Lower leg skin (tissue), 4 donors: ENCODE results near the gene BMF. TPM values are rescaled to one million over a fixed set of nuclear protein-coding genes. Genes with fewer than 3 reads are reported as not detected.

Experiments
- DNase-seq, 2 donors: peaks; one replicate each; pipeline ENCODE4 v3.0.0-alpha.2; 2019; ENCODE audit warnings: low spot score in 2 of 2
- H3K4me3 ChIP-seq: fragments of 200-600 bp; sonication (generic); 2 replicates; pipeline ENCODE4 v1.5.1; 2017; ENCODE audit warnings: mild to moderate bottlenecking, low read depth; ENCODE audit not compliant: poor library complexity, severe bottlenecking
- CTCF ChIP-seq, 3 donors: fragments of 450-650 bp; IDR thresholded peaks; one replicate each; pipeline ENCODE4 v1.5.1; 2016; ENCODE audit warnings: antibody characterized with exemption in 3 of 3, mild to moderate bottlenecking in 3 of 3, moderate library complexity in 2 of 3
- POLR2A ChIP-seq, 2 donors: fragments of 450-650 bp; IDR thresholded peaks; one replicate each; pipeline ENCODE4 v1.6.1; 2016 to 2017; ENCODE audit warnings: antibody characterized with exemption in 2 of 2, mild to moderate bottlenecking in 1 of 2, moderate library complexity in 1 of 2
- WGBS, 2 donors: methylation state at CpG; one replicate each; pipeline ENCODE4 v1.1.5; 2018; 5-methylcytosine and 5-hydroxymethylcytosine counted together
- intact Hi-C: fragments of 100-400 bp; cut with DNase I; formaldehyde crosslinking; loops from one replicate; pipeline ENCODE4 v1.15.0; 2023; ENCODE audit warnings: low total_unique reads
- total RNA-seq, 4 donors: library from RNA; depleted of rRNA; stranded (reverse); fragments of >200 nt; gene quantifications; one replicate each; pipeline ENCODE4 v1.1.0, GENCODE V29; 2016

Gene BMF
- total RNA-seq, 4 donors from 2014 or later = 2.1 to 11.8 (median 8.4) TPM

GRCh38 chr15:40070608-40071218, 38.0 kb downstream of the BMF start:
- 95 to 99% methylated on average over 8 of the region's 8 CpGs for WGBS, 2 donors
- no peak for DNase-seq
- H3K4me3 ChIP-seq = no peak overlapping the region
- TF ChIP-seq POLR2A (IDR thresholded peaks at IDR 0.05) = no peak
- no peak for TF ChIP-seq CTCF (IDR thresholded peaks at IDR 0.05)
- intact Hi-C loops = no loop called here

- intact Hi-C loops = no loop called here
- 55 to 71% methylated on average over 5 of the region's 5 CpGs for WGBS, 2 donors
Observed at GRCh38 chr15:40070166-40070557, 38.5 kb downstream of the BMF start.

GRCh38 chr15:40069178-40070165, 39.2 kb downstream of the BMF start:
- TF ChIP-seq CTCF (IDR thresholded peaks at IDR 0.05) (no peak), POLR2A (IDR thresholded peaks at IDR 0.05) (no peak)
- DNase-seq = peak; percentile 79 to 96
- intact Hi-C loops = no loop called here
- WGBS, 2 donors = 30 to 47% methylated on average over 20 to 25 of the region's 32 CpGs
- no peak overlapping the region for H3K4me3 ChIP-seq

More at GRCh38 chr15:40070166-40070557, 38.5 kb downstream of the BMF start:
- DNase-seq = no peak
- TF ChIP-seq POLR2A (IDR thresholded peaks at IDR 0.05) (no peak), CTCF (IDR thresholded peaks at IDR 0.05) (no peak)
- H3K4me3 ChIP-seq = no peak overlapping the region

DNA sequence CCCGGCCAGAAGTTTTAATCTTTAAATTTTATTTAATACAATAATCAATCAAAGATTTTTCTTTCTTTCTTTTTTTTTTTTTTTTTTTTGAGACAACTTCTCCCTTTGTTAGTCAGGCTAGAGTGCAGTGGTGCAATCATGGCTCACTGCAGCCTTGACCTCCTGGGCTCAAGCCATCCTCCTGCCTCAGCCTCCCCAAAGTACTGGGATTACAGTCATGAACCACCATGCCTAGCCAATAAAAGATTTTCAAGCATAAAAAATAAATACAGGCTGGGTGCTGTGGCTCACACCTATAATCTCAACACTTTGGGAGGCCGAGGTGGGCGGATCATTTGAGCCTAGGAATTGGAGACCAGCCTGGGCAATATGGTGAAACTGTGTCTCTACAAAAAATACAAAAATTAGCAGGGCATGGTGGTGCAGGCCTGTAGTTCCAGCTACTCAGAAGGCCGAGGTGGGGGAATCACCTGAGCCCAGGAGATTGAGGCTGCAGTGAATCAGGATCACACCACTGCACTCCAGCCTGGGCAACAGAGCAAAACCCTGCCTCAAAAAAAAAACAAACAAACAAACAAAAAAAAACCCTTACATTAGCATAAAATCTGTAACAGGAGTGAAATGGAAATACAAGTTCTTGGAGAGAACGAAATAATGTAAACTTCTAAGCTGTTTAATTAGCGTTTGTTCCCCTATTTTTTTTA, 40.6 kb downstream of the BMF start:
- intact Hi-C loops = no loop called here
- no peak overlapping the region for H3K4me3 ChIP-seq
- WGBS, 2 donors = 85% methylated on average over 6 of the region's 6 CpGs
- no peak for DNase-seq
- TF ChIP-seq POLR2A (IDR thresholded peaks at IDR 0.05) = no peak
- TF ChIP-seq CTCF (IDR thresholded peaks at IDR 0.05) = no peak

DNA sequence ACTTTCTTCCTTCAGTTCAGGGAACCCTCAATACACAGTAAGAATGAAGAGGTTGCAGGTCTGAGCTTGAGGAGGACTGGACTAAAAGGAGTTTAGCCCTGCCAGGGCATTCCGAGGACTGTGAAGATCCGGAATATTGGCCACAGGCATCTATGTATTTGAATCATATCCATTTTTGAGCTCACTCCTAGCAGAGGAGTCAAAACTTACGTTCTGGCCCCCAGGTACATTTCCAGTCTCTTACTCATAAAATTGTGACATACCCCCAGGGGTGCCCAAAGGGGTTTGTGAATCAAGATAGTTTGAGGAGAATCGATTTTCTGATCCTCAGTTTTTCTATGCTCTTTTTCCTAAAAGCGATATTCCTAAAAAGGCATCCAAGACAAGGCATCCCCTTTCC, 42.1 kb downstream of the BMF start:
- intact Hi-C loops = no loop called here
- no peak overlapping the region for H3K4me3 ChIP-seq
- TF ChIP-seq POLR2A (IDR thresholded peaks at IDR 0.05) = no peak
- TF ChIP-seq CTCF (IDR thresholded peaks at IDR 0.05) = no peak
- no peak for DNase-seq
- 58 to 74% methylated on average over 5 of the region's 5 CpGs for WGBS, 2 donors
